NCI-H2081 treated with DMSO at 0.1 percent for 48 hours (cell line): ENCODE measurements around the gene ADGRB3.
"Not testable (repeated sequence)": the region's sequence is repeated elsewhere in the genome, so short reads cannot be mapped to it uniquely, and the experiment has no call there.

Source experiments
- DNase-seq: peaks from one replicate; lab custom pipeline; 2025; lab: John Stamatoyannopoulos, UW

Gene ADGRB3

DNA sequence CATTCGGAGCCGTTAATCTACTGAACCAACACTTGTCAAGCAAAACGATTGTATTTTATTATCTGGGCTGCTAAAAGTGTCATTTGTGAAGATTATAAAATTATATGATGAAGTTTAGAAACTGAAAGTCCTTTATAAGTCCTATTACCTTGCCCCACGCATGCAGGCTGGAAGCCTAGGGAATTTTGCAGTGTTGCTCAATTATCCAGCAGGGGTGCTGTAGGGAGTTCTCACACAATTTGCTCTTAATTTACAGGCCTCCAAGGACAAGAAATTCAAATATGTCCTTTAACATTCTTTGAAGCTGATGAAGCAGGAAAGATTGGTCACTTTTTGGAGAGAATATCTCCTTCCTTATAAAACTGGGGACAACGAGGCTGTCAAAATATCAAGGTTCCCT lies 792.8 kb downstream of the ADGRB3 start:
- DNase-seq = no peak

DNA sequence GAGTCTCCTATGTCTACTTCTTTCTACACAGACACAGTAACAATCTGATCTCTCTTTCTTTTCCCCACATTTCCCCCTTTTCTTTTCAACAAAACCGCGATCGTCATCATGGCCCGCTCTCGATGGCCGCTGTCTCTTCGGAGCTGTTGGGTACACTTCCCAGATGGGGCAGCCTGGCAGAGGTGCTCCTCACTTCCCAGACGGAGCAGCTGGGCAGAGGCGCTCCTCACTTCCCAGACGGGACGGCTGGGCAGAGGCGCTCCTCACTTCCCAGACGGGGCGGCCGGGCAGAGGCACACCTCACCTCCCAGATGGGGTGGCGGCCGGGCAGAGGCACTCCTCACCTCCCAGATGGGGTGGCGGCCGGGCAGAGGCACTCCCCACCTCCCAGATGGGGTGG lies 797.1 kb downstream of the ADGRB3 start:
- DNase-seq = not testable (repeated sequence)

DNA sequence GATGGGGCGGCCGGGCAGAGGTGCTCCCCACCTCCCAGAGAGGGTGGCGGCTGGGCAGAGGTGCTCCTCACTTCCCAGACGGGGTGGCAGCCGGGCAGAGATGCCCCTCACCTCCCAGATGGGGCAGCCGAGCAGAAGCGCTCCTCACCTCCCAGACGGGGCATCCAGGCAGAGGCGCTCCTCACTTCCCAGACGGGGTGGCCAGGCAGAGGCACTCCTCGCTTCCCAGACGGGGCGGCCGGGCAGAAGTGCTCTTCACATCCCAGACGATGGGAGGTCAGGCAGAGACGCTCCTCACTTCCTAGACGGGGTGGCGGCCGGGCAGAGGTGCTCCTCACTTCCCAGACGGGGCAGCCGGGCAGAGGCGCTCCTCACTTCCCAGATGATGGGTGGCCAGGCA lies 798.0 kb downstream of the ADGRB3 start:
- DNase-seq = not testable (repeated sequence)

DNA sequence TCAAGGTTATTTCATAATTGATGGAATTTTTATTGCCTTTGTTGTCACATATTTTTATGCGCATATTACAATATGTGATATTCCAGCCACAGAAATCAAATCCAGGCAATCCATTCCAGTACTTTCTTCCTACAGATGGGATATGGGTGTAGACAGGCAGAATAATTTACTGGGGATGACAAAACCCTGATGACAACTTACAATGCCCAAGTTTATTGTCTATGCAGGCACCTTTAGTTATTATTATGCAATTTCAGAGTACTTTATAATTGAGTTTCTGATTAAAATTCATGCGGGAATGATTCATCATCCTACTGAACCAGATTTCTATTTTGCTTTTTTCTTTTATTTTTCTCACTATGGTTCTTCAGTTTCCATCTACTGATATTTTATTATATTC lies 803.0 kb downstream of the ADGRB3 start:
- DNase-seq = no peak
